Measurements from ENCODE around the gene PEAK1. TPM values are rescaled to one million over a fixed set of nuclear protein-coding genes. Genes with fewer than 3 reads are reported as not detected.
"Not testable (repeated sequence)": the region's sequence is repeated elsewhere in the genome, so short reads cannot be mapped to it uniquely, and the experiment has no call there.

The PEAK1 gene
- total RNA-seq, 2 donors from 2014 or later = 26.2 to 27.0 TPM

DNA sequence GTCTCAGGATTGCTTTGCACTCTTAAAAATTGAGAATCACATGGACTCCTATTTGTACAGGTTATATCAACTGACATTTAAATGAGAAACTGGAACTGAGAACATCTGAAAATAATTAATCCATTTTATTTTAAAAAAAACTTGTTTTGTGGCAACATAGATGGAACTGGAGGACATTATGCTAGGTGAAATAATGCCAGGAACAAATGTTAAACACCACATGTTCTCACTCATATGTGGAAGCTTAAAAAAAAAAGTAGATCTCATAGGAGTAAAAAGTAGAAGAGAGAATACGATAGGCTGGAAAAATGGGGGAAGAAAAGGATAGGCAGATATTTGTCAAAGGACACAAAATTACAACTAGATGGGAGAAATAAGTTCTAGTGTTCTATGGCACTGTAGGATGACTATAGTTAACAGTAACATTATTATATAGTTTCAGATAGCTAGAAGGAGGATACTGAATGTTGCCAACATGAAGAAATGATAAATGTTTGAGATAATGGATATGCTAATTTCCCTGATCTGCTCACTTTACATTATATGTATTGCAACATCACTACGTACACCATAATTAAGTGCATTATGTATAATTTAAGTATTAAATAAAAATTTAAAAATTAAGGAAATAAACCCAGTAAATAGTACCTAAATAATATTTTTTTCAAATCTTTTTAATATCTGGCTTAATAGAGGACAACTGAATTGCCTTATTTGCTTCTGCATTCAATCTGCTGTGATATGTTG lies 248.5 kb downstream of the PEAK1 start:
- no peak for DNase-seq (ENCODE audit: low spot score in 2 of 2)
- no peak overlapping the region for H3K27ac Mint-ChIP-seq
- peaks cover 0 to 5% of the 10 kb centered on the region in 2 donors for H3K9me3 Mint-ChIP-seq
- no peak for ATAC-seq
- no peaks in the 10 kb centered on the region for H3K36me3 Mint-ChIP-seq

DNA sequence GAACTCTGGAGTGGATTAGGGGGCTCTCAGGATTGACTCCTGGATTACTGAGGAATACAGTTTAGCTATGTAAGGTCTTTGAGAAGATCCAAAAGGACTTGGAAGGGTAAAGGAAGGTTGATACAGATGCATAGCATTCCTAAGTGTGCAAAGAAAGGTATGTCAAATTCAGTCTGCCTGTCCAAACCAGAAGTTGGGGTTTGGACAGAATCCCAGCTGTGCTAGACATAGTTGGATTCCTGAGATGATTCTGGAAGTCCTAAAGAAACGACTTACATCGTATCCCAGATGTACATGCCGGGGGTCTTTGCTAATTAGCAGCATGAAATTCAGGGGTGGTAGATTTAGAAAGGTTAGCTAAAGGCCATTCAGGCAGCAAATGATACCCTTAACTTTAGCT lies 251.3 kb downstream of the PEAK1 start:
- Mint-ChIP-seq H3K27ac (no peak overlapping the region), H3K36me3 (no peaks in the 10 kb centered on the region)

DNA sequence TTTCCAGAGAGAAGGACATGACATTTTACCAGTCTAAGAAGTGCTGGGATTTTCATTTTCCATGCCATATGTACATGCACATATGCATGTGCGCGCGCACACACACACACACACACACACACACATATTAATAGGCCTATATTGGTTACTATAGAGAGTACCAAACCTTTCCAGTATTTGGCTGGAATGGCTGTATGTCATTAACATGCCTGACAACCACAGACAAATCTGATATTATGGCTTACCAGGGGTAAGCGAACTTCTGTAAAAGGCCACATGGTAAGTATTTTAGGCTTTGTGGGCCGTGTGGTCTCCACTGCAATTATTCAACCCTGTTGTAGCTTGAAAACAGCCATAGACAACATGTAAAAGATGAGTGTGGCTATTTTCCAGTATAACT lies 251.8 kb downstream of the PEAK1 start:
- no peaks in the 10 kb centered on the region for H3K36me3 Mint-ChIP-seq
- ATAC-seq (no peak), DNase-seq (ENCODE audit: low spot score in 2 of 2) (no peak)
- no peak overlapping the region for H3K27ac Mint-ChIP-seq
- H3K9me3 Mint-ChIP-seq = peaks cover 0 to 5% of the 10 kb centered on the region in 2 donors

More for the DNA sequence above, 251.3 kb downstream of the PEAK1 start:
- DNase-seq (ENCODE audit: low spot score in 2 of 2) (no peak), ATAC-seq (no peak)
- H3K9me3 Mint-ChIP-seq = peaks cover 0 to 5% of the 10 kb centered on the region in 2 donors

DNA sequence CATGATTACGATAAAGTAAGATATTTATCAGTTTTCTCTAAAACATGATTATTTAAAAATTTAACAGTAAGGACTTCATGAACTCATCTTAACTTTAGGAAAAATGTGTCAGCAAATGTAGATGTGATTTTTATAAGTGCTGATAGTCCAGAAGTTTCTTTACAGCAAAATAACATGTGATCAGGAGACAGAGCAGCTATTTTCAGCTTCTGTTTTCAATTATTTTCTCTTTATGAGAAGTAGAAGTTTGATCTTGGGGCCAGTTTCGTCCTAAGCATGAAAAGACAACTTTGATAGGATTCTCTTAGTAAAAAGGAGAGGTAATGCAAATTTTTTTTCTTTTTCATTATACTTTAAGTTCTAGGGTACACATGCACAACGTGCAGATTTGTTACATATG lies 252.5 kb downstream of the PEAK1 start:
- Mint-ChIP-seq H3K9me3 (peaks cover 0 to 5% of the 10 kb centered on the region in 2 donors), H3K27ac (no peak overlapping the region), H3K36me3 (no peaks in the 10 kb centered on the region)
- ATAC-seq = no peak
- no peak for DNase-seq (ENCODE audit: low spot score in 2 of 2)

DNA sequence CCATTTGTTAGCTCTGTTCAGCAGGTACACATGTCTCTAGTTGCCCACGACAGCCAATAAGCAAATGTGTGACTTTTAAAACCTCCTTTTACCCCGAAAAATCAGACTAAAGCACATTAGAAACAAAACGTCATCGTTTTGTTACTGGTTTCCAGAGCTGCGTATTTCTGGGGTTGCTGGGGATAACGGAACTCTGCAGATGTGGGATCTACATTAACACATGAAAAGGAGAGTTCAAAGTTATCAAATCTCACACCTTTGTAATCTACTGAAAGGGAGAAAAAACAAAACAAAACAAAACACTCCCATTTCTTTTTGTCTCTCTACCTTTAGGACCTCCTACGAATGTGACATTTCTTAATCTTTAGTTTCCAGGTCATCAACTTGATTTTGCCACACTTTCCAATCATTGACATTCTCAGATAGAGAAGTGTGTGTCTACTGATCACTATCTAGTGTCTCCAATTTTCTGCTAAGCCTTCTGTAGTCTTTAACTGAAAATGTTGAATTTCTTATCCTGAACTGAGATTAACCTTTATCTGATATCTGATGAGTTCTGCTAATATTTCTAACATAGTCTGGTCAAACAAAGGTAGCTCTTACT lies 256.0 kb downstream of the PEAK1 start:
- H3K36me3 Mint-ChIP-seq = no peaks in the 10 kb centered on the region
- DNase-seq (ENCODE audit: low spot score in 2 of 2) = no peak
- no peaks in the 10 kb centered on the region for H3K9me3 Mint-ChIP-seq
- H3K27ac Mint-ChIP-seq = no peak overlapping the region
- ATAC-seq = no peak

DNA sequence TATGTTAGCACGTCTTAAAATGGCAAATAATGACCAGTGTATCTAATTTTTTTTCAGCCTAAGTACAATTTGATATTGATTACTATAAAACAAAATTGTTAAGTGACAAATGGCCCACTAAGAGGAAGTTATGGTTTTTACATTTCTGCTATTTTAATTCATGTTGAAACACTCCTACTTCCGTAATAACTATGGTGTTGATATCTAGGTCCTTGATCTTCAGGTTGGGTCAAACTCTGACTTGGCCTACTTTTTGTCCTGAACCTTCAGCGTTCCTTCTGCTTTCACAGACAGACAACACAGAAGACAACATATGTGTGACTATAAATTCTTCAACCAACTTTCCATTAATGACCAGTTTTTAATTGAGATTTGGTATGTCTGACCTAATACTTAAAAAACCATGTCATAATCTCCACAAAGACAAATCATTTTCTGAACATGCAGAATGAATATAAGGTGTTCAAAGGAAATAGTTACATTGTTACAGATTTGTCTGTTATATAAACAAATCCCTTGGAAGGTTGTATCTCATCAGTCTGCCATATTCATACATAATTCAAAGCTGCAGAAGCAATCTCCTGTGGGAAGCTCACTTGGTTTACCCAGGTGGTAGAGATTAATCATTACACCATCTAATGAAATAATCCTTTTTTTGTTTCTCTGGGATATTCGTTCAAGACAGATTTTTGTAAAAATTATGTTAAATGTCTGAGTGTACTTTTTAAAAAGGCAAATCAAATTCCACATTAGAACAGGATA lies 256.9 kb downstream of the PEAK1 start:
- no peaks in the 10 kb centered on the region for H3K36me3 Mint-ChIP-seq
- no peaks in the 10 kb centered on the region for H3K9me3 Mint-ChIP-seq
- DNase-seq (ENCODE audit: low spot score in 2 of 2) = no peak
- peak overlapping the region in 1 of 2 donors; percentile 57 for H3K27ac Mint-ChIP-seq
- ATAC-seq = no peak

DNA sequence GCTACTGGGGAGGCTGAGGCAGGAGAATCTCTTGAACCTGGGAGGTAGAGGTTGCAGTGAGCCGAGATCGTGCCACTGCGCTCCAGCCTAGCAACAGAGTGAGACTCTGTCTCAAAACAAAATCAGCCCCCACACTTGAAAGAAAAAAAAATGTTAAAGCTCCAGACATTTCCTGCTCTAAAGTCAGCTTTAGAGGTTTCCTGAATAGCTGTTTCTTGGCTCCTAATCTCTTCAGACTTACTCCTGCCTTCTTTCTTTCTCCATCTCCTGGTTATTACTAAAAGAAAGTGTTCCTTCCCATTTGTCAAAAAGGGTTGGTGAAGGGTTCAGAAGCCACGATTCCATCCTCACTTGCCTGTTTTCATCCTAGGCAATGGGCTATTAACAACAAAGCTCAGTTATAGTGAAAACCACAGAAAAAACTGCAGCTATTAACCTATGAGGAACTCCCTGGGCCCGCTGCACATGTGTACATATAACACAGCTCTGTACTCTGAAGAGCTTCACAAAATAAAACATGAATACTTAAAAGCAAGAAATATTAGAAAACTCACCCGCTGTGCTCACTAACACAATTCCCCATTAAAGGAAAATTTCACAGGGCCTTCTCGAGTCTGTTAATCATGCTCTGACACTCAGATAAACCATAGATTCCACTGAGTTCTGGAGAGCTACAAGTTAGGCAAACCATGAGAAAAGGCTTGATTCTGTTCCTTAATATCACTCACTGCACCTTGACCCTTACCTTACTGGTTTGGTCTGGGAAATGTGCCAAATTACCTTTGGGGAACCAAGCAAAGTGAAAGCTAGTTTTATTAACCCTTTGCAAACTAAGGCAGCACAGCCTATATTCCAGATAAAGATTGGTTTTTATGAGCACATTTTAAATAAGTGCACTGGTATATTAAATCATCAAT lies 259.1 kb downstream of the PEAK1 start:
- ATAC-seq (no peak), DNase-seq (ENCODE audit: low spot score in 2 of 2) (no peak)
- Mint-ChIP-seq H3K9me3 (no peaks in the 10 kb centered on the region), H3K27ac (no peak overlapping the region), H3K36me3 (no peaks in the 10 kb centered on the region)

DNA sequence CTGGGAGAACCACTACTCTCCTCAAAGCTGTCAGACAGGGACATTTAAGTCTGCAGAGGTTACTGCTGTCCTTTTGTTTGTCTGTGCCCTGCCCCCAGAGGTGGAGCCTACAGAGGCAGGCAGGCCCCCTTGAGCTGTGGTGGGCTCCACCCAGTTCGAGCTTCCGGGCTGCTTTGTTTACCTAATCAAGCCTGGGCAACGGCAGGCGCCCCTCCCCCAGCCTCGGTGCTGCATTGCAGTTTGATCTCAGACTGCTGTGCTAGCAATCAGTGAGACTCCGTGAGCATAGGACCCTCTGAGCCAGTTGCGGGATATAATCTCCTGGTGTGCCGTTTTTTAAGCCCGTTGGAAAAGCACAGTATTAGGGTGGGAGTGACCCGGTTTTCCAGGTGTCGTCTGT lies 263.9 kb downstream of the PEAK1 start:
- not testable (repeated sequence) for ATAC-seq; H3K36me3 Mint-ChIP-seq; H3K9me3 Mint-ChIP-seq; DNase-seq (ENCODE audit: low spot score in 2 of 2); H3K27ac Mint-ChIP-seq

DNA sequence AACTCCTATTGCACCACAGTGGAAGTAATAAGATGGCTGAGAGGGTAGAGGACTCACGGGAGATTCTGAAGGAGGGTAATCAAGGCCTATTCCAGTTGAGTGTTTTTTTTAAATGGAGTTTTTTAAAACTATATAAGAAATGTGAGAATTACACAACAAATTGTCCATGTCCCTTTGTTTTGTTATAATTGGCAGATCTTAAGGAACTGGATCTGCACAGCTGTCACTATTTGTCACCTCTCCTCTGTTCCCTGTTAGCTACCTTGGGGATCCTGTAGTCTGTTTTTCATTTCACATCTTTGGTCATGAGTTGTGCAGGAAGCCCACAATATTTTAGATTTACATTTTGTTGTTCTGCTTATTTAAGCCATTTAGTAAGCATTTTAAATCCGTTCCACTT lies 271.7 kb downstream of the PEAK1 start:
- H3K36me3 Mint-ChIP-seq = peaks cover 10 to 11% of the 10 kb centered on the region in 2 donors
- H3K9me3 Mint-ChIP-seq = peaks cover 0 to 8% of the 10 kb centered on the region in 2 donors
- ATAC-seq (no peak), DNase-seq (ENCODE audit: low spot score in 2 of 2) (no peak)
- no peak overlapping the region for H3K27ac Mint-ChIP-seq

DNA sequence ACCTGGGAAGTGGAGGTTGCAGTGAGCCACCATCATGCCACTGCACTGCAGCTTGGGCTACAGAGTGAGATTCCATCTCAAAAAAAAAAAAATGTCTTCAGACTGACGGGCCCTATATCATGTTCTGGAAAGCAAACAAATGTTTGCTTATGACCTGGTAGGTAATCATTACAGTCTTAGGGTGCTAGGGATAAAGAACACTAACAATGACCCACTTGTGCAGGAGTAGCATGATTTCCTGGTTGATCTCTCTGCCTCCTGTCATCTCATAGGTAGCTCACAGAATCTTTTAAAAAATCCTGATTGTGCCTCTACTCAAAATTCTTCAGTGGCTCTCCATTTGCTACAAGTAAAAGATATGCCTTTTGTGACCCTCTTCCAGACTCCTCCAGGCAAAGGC lies 274.5 kb downstream of the PEAK1 start:
- Mint-ChIP-seq H3K36me3 (peaks cover 14 to 24% of the 10 kb centered on the region in 2 donors), H3K27ac (no peak overlapping the region), H3K9me3 (peaks cover 4 to 13% of the 10 kb centered on the region in 2 donors)
- ATAC-seq (no peak), DNase-seq (ENCODE audit: low spot score in 2 of 2) (no peak)

DNA sequence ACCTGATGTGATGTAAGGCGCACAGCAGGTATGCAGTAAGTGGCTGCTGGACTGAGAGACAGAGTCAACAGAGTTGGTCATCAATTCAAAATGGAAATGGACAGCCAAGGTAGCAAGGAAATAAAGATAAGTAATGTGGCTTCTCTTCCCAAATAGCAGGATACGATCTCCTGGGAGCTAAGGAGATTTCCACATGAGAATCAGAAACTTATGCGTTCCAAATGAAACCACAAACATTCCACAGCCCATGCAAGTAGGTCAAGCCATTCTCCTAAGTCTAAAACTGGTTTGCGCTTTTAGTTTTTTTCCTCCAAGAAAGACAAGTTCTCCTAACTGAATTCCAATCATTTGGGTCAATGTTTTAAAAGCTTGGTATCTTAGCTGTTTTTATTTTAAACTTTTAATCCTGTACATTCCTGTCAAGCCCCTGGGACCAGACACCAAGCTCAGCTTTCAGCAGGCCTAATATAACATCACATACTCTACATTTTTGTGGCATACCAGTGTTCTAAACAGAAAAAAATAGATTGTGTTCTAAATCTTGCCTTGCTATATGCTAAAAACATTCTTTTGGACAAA lies 275.3 kb downstream of the PEAK1 start:
- ATAC-seq (no peak), DNase-seq (ENCODE audit: low spot score in 2 of 2) (no peak)
- Mint-ChIP-seq H3K27ac (no peak overlapping the region), H3K36me3 (peaks cover 14 to 27% of the 10 kb centered on the region in 2 donors), H3K9me3 (peaks cover 4 to 13% of the 10 kb centered on the region in 2 donors)

DNA sequence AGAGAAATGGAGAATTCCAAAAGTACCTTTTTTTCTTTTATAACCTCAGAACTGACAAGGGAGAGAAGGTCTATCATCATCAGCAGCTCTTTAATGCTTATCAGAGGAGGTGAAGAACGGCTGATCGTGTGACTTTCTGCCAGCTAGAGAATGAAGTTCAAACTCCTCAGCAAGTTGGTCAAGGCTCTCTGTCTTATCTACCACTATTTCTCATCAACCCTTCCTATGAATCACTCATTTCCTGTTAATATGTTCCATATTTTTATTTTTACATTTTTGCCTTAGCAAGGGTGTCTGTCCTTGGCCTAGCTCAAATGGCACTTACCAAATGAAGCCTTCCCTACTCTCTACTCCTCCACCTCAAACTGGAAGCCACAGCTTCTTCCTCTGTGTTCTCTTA lies 275.9 kb downstream of the PEAK1 start:
- peaks cover 4 to 13% of the 10 kb centered on the region in 2 donors for H3K9me3 Mint-ChIP-seq
- ATAC-seq = no peak
- DNase-seq (ENCODE audit: low spot score in 2 of 2) = no peak
- peak overlapping the region in 1 of 2 donors; percentile 47 for H3K27ac Mint-ChIP-seq
- peaks cover 14 to 27% of the 10 kb centered on the region in 2 donors for H3K36me3 Mint-ChIP-seq

DNA sequence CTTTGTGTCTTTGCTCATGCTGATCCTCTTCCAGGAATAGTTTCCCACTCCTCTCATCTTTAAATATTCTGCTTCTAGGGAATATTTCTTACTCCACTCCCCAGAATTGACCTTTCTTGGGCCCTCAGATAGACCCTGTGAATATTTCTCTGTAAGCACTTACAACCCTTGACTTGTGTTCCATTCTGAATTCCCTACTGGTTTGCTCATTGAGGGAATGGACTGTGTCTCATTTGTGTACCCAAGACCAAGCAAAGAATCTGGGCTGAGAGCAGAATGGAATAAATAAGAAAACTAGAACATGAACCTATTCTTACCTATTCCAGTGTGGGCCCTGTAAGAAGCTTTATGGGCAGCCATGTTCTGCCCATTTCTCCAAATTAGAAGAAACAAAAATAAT lies 276.3 kb downstream of the PEAK1 start:
- Mint-ChIP-seq H3K36me3 (peaks cover 14 to 27% of the 10 kb centered on the region in 2 donors), H3K9me3 (peaks cover 4 to 13% of the 10 kb centered on the region in 2 donors), H3K27ac (no peak overlapping the region)
- no peak for DNase-seq (ENCODE audit: low spot score in 2 of 2)
- no peak for ATAC-seq

DNA sequence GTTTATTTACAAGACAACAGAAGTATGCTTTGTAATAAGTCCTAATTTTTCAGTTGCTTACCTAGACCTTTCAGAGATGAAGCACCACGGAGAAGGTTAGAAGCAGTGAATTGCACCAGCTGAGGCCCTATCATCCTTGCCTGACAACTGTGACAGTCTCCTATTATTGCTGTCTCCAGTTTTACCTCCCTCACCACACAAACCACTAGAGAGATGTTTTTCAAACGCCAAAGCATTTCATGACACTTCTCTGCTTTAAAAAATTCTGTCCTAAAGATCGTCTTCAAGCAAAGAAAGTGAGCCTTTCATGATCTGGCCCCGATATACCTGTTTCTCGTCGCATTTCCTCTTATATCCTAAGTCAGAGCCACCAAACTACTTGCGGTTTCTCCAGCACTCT lies 276.7 kb downstream of the PEAK1 start:
- Mint-ChIP-seq H3K36me3 (peaks cover 14 to 27% of the 10 kb centered on the region in 2 donors), H3K9me3 (peaks cover 4 to 13% of the 10 kb centered on the region in 2 donors), H3K27ac (no peak overlapping the region)
- DNase-seq (ENCODE audit: low spot score in 2 of 2) (no peak), ATAC-seq (no peak)

DNA sequence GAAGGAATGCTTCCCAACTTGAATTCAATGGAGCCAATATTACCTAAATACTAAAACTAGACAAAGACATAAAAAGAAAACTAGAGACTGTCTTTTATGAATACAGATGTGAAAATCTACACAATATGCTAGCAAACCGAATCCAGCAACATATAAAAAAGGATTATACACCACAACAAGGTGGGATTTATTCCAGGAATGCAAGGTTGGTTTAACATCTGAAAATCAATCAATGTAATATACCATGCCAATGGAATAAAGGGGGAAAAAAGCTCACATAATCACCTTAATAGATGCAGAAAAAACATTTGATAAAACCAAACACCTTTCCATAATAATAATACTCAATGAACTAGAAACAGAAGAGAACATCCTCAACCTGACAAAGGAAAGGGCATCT lies 279.7 kb downstream of the PEAK1 start:
- Mint-ChIP-seq H3K9me3 (peaks cover 4 to 20% of the 10 kb centered on the region in 2 donors), H3K27ac (no peak overlapping the region), H3K36me3 (peaks cover 14 to 36% of the 10 kb centered on the region in 2 donors)
- ATAC-seq (no peak), DNase-seq (ENCODE audit: low spot score in 2 of 2) (no peak)

DNA sequence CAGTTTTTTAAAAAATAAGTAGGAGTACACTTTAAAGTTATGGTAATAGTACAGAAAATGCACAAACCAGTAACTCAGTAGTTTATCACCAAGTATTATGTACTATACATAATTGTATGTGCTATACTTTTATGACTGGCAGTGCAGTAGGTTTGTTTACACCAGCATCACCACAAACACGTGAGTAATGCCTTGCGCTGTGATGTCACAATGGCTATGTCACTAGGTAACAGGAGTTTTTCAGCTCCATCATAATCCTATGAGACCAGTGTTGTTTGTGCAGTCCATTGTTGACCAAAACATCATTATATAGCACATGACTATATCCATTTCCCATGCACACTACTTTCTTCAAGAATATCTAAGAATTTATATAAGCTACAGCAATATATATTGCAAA lies 280.6 kb downstream of the PEAK1 start:
- H3K36me3 Mint-ChIP-seq = peaks cover 13 to 35% of the 10 kb centered on the region in 2 donors

More for the DNA sequence above, 280.6 kb downstream of the PEAK1 start:
- ATAC-seq (no peak), DNase-seq (ENCODE audit: low spot score in 2 of 2) (no peak)
- H3K27ac Mint-ChIP-seq = no peak overlapping the region
- H3K9me3 Mint-ChIP-seq = peaks cover 4 to 20% of the 10 kb centered on the region in 2 donors
